Measurements from ENCODE around the gene PELI1. TPM values are rescaled to one million over a fixed set of nuclear protein-coding genes. Genes with fewer than 3 reads are reported as not detected.

Gene PELI1
- total RNA-seq, 1 donor from 2014 or later, result 8.2 TPM

DNA sequence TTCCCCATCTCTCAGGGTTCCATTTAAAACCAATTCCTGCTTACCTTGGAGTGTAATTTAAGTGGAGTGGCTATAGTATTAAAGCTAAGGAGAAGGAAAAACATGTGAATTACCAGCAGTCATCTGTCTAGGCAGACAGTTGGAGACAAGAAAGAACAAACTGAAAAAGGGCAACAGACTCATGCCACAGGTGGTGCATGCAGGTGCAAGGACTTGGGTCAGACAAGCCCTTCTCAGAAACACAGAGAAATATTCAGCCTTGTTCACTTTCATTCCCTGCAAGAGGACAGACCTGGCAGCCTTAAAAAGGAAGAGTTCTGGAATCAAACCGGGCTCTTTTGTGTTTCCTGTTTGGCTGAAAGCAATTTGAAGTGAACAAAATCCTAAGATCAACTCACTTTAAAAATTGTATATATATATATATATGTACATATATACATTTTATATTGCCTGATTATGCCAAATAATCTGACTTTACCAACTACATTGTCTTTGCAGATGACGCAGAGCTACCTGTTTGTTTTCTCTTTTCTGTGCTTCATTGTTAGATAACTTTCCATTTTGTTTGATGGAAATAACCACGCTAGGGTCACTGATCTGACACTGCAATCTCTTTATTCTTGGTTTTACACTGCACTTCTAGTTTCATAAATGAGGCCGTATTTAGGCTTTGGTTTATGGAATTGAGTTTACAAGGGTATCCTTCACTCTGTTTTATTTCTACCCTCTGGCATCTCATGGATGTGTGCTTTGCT is 89.9 kb downstream of the PELI1 start:
- intact Hi-C loops (cut with micrococcal nuclease), result loop anchor here (5.0 kb wide), 1 partner anchor 273 kb away; no protein-coding TSS in a partner anchor
- ATAC-seq, result no peak
- no peak for DNase-seq

DNA sequence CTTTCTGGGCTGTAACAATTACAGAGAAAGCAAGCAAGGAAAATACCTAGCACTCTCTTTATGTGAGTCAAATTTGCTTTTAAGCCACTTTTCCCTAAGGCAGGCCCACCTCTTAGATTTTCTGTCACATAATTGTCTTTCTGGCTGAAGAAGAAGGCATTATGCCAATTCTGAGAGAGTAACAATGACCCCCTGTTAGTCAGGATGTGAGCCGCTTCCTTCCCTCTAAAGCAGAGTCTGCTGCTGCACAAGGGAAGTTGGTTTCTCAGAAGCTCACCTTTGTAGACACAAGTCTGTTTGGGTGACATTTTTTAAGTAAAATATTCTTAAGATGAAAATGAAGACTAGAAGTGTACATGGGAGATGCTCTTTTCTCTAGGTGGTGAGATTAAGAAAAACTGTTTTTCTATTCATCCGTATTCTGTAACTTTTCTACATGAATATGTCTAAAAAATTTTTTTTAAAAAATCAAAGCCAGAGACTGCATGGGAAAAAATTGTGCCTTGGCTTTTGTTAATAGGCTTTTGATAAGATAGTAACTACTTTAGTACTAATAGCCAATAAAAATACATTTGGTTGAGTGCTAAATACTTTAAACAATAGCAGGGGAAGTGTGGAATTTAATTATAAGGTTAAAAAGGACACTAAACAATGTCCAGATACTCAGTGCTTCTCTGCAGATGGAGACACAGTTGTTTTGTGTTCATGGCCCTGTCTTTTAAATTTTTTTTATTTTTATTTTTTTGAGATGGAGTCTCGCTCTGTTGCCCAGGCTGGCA is 91.6 kb downstream of the PELI1 start:
- intact Hi-C loops (cut with micrococcal nuclease), result loop anchor here (5.0 kb wide), 1 partner anchor 275 kb away; no protein-coding TSS in a partner anchor
- ATAC-seq (peak; percentile 56), DNase-seq (no peak)

DNA sequence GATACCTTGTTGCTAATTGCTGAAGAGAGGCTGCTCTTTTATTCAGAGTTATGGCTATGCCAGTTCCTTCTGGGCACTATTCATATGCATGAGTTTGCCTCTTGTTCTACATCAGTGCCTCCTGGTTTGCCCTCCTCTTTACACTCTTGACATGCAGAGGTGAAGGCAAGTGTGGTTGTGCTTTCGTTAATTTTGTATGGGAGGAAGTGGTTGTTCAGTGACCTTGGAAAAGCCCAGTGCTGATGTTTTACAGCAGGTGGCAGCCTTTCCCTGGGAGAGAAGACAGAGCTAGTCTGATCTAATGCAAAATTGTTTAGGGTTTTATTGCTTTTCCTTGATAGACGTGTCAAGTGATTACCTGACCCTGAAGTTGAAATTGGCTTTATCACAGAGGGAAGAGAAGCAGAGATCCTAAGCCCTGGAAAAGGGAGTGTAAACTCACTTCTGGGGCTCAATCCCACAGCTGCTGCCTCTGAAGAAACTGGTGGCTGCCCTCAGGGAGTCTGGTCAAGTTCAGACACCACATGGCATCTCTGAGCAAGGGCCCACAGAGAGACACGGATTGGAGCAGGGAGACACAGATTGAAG is 94.5 kb downstream of the PELI1 start:
- ATAC-seq (peak; percentile 86), DNase-seq (peak; percentile 44)
- intact Hi-C loops (cut with micrococcal nuclease), result loop anchor here (2.0 to 5.0 kb wide), 2 partner anchors 278 to 439 kb away; no protein-coding TSS in a partner anchor

DNA sequence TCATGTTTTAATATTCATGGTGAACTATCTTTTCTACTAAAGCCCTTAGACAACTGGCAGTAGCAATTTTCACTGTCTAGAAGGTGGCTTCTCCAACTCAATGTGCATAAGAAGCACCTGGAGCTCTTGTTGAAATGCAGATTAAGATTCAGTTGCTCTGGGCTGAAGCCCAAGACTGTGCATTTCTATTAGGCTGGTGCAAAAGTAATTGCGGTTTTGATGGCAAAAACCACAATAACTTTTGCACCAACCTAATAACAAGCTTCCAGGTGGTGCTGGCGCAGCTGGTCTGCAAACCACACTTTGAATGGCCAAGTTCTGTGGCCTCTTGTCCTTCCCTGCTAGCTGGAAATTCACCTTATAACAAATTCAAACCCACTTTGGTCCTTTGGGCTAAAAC is 98.3 kb downstream of the PELI1 start:
- no peak for ATAC-seq
- intact Hi-C loops (cut with micrococcal nuclease), result no loop called here
- no peak for DNase-seq

Other genes with a start within 250 kb of the PELI1 start
- 10.7 TPM for gene VPS54, start 125.0 kb downstream of the PELI1 start, total RNA-seq